GM12872 (cell line): ENCODE measurements around the gene ACYP2.

Source experiments
- CTCF ChIP-seq: IDR thresholded peaks from 3 replicates; pipeline ENCODE4 v1.5.1; 2011; ENCODE audit warnings: low read depth, mild to moderate bottlenecking, low read length, moderate library complexity; ENCODE audit not compliant: insufficient read depth

ACYP2 gene

GRCh38 chr2:54298514-54298913 lies 183.1 kb downstream of the ACYP2 start:
- TF ChIP-seq CTCF, result no peak

GRCh38 chr2:54303631-54304030 lies 188.2 kb downstream of the ACYP2 start:
- no peak for TF ChIP-seq CTCF

GRCh38 chr2:54306556-54306955 lies 191.1 kb downstream of the ACYP2 start:
- no peak for TF ChIP-seq CTCF

GRCh38 chr2:54308186-54308585 lies 192.8 kb downstream of the ACYP2 start:
- TF ChIP-seq CTCF, result no peak

GRCh38 chr2:54308782-54309181 lies 193.4 kb downstream of the ACYP2 start:
- TF ChIP-seq CTCF, result no peak

GRCh38 chr2:54310311-54310710 lies 194.9 kb downstream of the ACYP2 start:
- no peak for TF ChIP-seq CTCF

- TF ChIP-seq CTCF, result no peak
These were observed 195.5 kb downstream of the ACYP2 start for GRCh38 chr2:54310961-54311360.

GRCh38 chr2:54313147-54313546 lies 197.7 kb downstream of the ACYP2 start:
- TF ChIP-seq CTCF, result no peak
